Measurements from ENCODE around the gene SCAMP2.

Gene SCAMP2

DNA sequence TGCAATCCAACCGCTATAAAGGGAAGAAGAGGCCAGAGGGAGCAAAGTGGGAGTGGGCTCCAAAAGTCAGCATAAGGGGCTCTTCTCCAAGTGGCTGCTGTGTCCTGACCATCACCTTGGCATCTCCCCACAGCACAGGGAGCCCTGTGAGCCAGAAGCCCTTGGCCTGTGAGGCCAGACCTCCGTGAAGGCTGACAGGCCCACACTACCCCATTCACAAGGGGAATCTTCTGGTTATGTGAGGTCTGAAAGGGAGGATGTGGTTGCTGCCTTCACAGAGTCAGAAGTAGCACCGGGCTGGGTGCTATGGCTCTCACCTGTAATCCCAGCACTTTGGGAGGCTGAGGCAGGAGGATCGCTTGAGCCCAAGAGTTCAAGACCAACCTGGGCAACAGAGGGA, 27.6 kb downstream of the SCAMP2 start:
- Histone ChIP-seq H3K4me3 (ENCODE audit: low read length) (no peak overlapping the region), H2AFZ (ENCODE audit: low read depth, low read length) (no peak overlapping the region), H3K9me3 (ENCODE audit: low read length) (no peaks in the 10 kb centered on the region), H3K4me1 (ENCODE audit: insufficient read depth, low read length) (peaks cover 15% of the 10 kb centered on the region), H3K27me3 (ENCODE audit: insufficient read depth, low read length) (no peaks in the 10 kb centered on the region), H3K36me3 (ENCODE audit: insufficient read depth, low read length) (peaks cover 35% of the 10 kb centered on the region)

DNA sequence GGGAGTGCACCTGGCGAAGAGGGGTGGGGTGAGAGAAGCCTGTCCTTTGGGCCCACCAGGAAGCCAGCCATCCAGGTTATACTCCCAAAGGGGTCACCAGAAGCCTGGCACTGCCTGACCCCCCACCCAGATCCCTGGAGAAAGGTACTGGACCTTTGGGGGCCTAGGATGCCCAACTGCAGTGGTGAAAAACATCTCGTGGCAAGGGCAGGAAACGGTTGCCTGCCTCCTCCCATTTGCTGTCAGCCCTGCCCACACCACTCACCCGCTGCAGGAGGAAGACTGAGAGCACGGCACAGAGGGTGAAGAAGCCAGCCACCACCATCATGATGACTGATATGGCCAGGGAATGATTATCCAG, 28.0 kb downstream of the SCAMP2 start:
- Histone ChIP-seq H2AFZ (ENCODE audit: low read depth, low read length) (no peak overlapping the region), H3K36me3 (ENCODE audit: insufficient read depth, low read length) (peaks cover 34% of the 10 kb centered on the region), H3K4me3 (ENCODE audit: low read length) (no peak overlapping the region), H3K9me3 (ENCODE audit: low read length) (no peaks in the 10 kb centered on the region), H3K27me3 (ENCODE audit: insufficient read depth, low read length) (no peaks in the 10 kb centered on the region), H3K4me1 (ENCODE audit: insufficient read depth, low read length) (peaks cover 15% of the 10 kb centered on the region)

DNA sequence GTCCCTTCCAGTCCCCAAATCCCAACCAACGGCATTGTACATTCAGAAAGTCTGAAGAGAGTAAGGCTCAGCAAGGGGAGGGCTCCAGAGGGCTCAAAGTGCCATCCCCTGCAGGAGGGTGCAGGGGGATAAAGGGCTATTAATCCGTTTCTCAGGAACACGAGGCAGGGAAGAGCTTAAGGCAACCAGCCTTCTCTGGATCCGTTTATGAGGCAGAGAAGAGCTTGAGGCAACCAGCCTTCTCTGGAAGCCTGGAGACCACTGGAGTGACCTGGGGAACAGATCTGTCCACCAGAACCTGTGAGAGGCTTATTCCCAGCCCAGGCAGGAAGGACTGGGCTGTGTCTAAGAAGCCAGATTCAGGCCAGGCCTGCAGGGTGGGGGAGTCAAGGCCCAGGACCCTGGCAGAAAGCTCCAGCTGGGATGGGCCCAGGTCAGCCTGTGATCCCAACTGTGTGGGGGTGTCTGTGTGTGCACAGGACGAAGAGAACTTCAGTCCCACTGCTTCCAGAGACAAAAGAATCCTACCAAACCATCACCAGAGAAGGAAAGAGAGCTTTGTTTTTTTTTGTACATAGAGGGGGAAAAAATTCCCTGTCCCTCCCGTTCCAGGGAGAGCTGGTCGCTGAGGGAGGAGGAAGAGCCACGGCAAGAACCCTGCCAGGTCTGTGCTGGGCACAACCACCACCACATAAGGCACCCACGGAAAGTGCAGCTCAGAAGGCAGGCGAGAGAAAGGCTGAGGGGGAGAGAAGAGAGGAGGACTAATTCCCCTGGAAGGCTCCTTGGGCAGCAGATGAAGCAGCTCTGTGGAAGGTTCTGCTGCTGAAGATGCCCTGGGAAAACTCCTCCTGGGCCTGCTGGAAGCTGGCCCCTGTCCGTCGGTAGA, 28.6 kb downstream of the SCAMP2 start:
- H3K36me3 ChIP-seq (ENCODE audit: insufficient read depth, low read length), result peaks cover 28% of the 10 kb centered on the region
- H3K4me3 ChIP-seq (ENCODE audit: low read length), result no peak overlapping the region
- H3K4me1 ChIP-seq (ENCODE audit: insufficient read depth, low read length), result peaks cover 15% of the 10 kb centered on the region
- no peaks in the 10 kb centered on the region for H3K9me3 ChIP-seq (ENCODE audit: low read length)
- no peak overlapping the region for H2AFZ ChIP-seq (ENCODE audit: low read depth, low read length)
- H3K27me3 ChIP-seq (ENCODE audit: insufficient read depth, low read length), result no peaks in the 10 kb centered on the region

DNA sequence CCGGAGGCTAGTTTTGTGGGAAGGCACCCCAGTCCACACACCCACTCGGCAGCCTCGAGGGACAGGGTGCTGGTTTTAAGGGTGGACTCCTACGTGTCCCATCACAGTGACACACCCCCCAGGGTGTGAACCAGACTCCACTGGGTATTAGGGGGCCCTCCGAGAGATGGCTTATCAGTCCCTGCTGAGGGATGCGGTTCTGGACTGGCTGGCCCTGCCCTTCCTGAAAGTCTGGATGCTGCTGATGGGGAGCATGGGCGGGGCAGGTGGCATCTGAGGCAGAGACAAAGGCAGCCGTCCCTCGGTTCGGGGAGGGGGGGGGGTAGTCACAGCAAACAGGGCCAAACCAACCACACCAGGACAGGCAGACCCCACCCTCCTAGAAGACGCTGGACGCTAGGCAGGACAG, 29.3 kb downstream of the SCAMP2 start:
- Histone ChIP-seq H3K36me3 (ENCODE audit: insufficient read depth, low read length) (peaks cover 28% of the 10 kb centered on the region), H3K27me3 (ENCODE audit: insufficient read depth, low read length) (no peaks in the 10 kb centered on the region), H3K4me3 (ENCODE audit: low read length) (peak overlapping the region; percentile 67), H3K9me3 (ENCODE audit: low read length) (no peaks in the 10 kb centered on the region), H3K4me1 (ENCODE audit: insufficient read depth, low read length) (peaks cover 15% of the 10 kb centered on the region), H2AFZ (ENCODE audit: low read depth, low read length) (peak overlapping the region; percentile 95)

DNA sequence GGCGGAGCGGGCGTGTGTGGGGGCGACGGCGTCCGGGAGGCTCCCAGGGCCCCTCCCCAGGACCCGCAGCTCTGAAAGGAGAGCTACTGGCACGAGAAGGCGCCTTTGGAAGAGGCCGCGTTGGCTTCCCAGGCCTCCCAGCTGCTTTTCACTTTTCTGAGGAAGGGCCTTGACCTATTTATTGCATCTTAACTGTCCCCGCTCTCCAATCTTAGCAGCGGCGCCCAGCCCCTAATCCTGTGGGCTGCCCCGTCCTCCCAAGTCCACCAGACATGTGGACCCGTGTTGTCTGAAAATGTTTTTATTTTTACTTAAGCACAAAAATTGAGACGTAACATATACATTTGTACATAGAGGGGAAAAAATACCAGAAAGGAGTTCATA, 29.7 kb downstream of the SCAMP2 start:
- Histone ChIP-seq H3K36me3 (ENCODE audit: insufficient read depth, low read length) (peaks cover 23% of the 10 kb centered on the region), H3K9me3 (ENCODE audit: low read length) (no peaks in the 10 kb centered on the region), H3K4me3 (ENCODE audit: low read length) (peak overlapping the region; percentile 67), H3K27me3 (ENCODE audit: insufficient read depth, low read length) (no peaks in the 10 kb centered on the region), H3K4me1 (ENCODE audit: insufficient read depth, low read length) (peaks cover 15% of the 10 kb centered on the region), H2AFZ (ENCODE audit: low read depth, low read length) (peak overlapping the region; percentile 95)

- Histone ChIP-seq H3K27me3 (ENCODE audit: insufficient read depth, low read length) (no peaks in the 10 kb centered on the region), H3K36me3 (ENCODE audit: insufficient read depth, low read length) (peaks cover 18% of the 10 kb centered on the region), H3K4me3 (ENCODE audit: low read length) (peak within 1 kb of the TSS; percentile 67), H3K4me1 (ENCODE audit: insufficient read depth, low read length) (peaks cover 15% of the 10 kb centered on the region), H3K9me3 (ENCODE audit: low read length) (no peaks in the 10 kb centered on the region), H2AFZ (ENCODE audit: low read depth, low read length) (peak within 1 kb of the TSS; percentile 95)
Measured at GRCh38 chr15:74842581-74843444, 30.4 kb downstream of the SCAMP2 start, which contains the start of gene ULK3. ULK3 (minus strand) TSS chr15:74843156; CDS start chr15:74843105, 51 bp downstream.

DNA sequence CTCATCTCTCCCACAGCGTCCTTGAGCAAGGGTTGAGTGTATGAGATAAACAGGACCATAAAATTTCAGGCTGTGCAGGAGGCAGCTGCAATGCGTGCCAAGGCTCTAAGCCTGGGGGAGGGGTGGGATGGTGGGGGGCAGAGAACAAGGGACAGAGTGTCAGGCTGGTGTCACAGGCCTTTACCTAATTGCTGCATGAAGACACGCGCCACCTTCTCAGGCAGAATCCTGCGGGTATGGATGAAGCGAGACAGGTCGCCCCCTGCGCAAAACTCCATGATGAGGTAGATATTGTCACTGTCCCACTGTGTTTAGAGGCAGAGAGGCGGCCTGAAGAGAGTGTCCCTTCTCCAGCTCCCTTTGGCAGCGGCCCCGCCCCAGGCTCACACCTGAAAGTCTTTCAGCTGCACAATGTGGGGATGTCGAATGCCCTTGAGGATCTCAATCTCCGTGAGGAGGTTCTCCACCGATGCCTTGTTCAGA, 31.2 kb downstream of the SCAMP2 start:
- peaks cover 12% of the 10 kb centered on the region for H3K36me3 ChIP-seq (ENCODE audit: insufficient read depth, low read length)
- H2AFZ ChIP-seq (ENCODE audit: low read depth, low read length), result no peak overlapping the region
- H3K27me3 ChIP-seq (ENCODE audit: insufficient read depth, low read length), result no peaks in the 10 kb centered on the region
- H3K9me3 ChIP-seq (ENCODE audit: low read length), result no peaks in the 10 kb centered on the region
- peak overlapping the region; percentile 67 for H3K4me3 ChIP-seq (ENCODE audit: low read length)
- H3K4me1 ChIP-seq (ENCODE audit: insufficient read depth, low read length), result peaks cover 15% of the 10 kb centered on the region

DNA sequence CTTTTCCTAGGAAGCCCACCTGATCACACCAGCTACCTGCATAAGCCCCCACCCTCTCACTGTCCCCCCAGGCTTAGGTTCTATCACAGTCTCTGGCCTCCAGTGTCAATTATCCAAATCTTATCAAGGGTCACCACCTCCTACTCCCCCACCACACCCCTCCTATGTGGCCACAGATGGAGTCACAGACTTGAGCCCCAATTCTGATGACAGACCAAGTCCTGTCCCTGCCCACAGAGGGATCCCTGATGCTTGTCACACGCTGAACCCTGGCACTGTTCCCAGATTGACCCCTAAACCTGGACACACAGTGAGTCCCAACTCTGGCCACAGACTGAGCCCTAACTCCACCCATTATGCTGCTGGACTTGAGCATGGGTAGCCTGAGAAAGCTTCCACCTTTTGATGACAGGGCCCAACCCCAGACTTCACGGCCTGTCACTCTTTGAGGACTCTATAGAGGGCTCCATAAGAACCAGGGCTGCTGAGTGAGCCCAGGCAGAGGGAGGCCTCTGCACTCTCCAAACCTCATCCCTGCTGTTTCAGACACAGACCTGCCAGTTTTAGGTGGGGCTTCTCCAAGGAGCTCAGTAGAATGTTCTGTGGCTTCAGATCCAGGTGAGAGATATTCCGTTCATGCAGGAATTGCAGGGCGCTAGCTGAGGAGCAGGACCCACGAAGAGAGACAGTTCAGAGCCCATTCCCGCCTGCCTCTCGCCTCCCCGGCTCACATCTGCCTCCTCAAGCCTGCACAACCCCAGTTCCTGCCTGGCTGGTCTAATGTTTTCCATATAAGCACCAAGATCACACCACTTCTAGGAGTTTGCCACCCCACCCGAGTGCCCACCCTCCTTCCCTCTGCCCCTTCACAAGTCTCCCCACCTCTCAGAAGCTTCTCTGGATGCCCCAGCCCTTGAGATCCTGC, 32.1 kb downstream of the SCAMP2 start:
- no peak overlapping the region for H2AFZ ChIP-seq (ENCODE audit: low read depth, low read length)
- no peak overlapping the region for H3K4me3 ChIP-seq (ENCODE audit: low read length)
- H3K27me3 ChIP-seq (ENCODE audit: insufficient read depth, low read length), result no peaks in the 10 kb centered on the region
- no peaks in the 10 kb centered on the region for H3K9me3 ChIP-seq (ENCODE audit: low read length)
- H3K36me3 ChIP-seq (ENCODE audit: insufficient read depth, low read length), result peaks cover 12% of the 10 kb centered on the region
- peaks cover 15% of the 10 kb centered on the region for H3K4me1 ChIP-seq (ENCODE audit: insufficient read depth, low read length)

DNA sequence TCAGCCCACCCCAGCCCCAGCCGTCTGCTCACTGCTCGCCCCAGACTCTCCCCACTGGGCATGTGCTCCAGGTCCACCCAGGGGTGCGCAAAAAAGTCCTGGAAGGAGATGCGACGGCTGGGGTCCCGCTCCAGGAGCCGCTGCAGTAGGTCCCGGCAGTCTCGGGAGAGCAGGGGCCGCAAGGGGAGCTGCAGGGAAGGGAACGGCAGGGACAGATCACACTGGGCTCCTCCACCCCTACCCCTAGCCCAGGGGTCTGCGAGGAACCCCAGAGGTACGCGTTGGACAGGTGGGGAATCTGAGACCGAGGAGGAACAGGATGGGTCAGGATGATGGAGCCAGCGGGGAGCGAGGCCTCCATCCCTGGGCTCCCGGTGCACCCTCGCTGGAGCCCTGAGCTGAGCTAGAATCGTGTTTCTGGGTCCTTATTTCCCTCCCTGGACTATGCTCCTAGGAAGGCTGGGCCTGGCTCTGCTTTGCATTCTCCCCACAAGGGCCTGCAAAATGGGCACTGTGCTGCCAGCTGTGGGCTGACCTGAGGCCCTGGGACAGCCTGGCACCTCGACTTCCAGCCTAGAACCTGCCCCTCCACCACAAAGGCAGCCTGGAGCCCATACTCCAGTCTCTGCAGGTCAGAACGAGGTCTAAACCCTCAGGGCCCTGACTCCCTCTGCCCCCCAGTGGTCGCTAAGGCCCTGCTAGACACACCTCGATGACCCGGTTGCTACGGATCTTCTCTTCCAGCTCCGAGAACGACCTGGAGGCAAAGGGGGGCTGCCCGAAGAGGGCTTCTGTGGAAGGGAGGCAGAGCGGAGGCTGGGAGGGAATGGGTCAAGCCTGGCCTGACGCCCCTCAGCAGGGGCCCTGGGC, 33.4 kb downstream of the SCAMP2 start:
- peaks cover 13% of the 10 kb centered on the region for H3K36me3 ChIP-seq (ENCODE audit: insufficient read depth, low read length)
- H3K27me3 ChIP-seq (ENCODE audit: insufficient read depth, low read length), result no peaks in the 10 kb centered on the region
- no peak overlapping the region for H3K4me3 ChIP-seq (ENCODE audit: low read length)
- peaks cover 15% of the 10 kb centered on the region for H3K4me1 ChIP-seq (ENCODE audit: insufficient read depth, low read length)
- no peaks in the 10 kb centered on the region for H3K9me3 ChIP-seq (ENCODE audit: low read length)
- H2AFZ ChIP-seq (ENCODE audit: low read depth, low read length), result no peak overlapping the region

DNA sequence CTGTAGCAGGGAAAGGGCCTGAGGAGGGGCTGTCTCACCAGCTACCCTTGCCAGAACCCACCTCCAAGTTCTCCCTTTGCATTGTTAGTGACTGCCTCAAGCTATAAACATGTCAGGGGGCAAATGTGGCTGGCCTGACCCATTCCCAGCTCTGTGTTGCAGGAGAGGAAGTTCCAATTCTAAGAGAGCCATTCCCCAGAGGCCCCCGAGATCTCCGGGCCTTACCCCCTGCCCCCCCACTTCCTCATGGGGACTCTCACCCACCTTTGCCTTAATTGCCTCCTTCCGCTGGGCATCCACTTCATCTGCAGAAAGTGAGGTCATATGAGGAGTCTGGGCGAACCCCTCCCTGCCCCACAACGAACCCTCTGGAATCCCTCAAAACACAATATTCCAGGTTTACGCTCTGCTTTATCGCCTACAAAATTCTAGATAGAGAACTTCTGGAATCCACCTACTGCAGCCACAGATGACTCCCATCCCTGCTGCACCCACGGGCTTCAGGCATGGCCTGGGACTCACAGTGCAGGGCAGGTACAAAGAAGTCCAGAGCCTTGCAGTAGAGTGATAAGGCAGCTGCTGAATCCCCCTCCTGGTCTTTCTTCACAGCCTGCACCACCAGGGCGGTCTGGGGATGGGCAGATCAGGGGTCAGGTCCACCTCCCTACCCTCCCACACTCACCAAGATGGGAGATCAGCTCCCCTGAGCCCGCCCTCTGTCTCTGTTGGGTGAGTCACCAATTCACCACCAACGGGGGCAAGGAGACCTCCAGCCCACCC, 34.2 kb downstream of the SCAMP2 start:
- Histone ChIP-seq H3K4me1 (ENCODE audit: insufficient read depth, low read length) (peaks cover 15% of the 10 kb centered on the region), H3K27me3 (ENCODE audit: insufficient read depth, low read length) (no peaks in the 10 kb centered on the region), H3K4me3 (ENCODE audit: low read length) (no peak overlapping the region), H2AFZ (ENCODE audit: low read depth, low read length) (no peak overlapping the region), H3K36me3 (ENCODE audit: insufficient read depth, low read length) (peaks cover 11% of the 10 kb centered on the region), H3K9me3 (ENCODE audit: low read length) (no peaks in the 10 kb centered on the region)

DNA sequence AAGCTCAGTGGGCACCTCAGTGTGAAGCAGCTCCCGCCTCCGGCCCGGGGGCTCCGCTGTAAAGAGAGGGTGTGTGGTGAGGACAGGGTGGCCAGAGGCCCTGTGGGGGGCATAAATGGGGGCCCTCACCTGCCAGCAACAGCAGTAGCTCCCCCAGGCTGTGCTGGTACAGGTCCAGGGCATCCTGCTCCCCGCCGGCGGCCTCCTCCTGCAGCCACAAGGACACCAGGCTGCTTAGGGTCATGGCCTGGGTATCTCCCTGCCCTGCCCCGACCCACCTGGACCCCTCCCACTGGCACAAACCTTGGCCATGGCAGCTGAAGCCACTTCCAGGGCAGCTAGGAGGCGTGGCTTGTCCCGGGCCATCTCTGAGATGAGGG, 35.0 kb downstream of the SCAMP2 start:
- H3K9me3 ChIP-seq (ENCODE audit: low read length), result no peaks in the 10 kb centered on the region
- H3K4me1 ChIP-seq (ENCODE audit: insufficient read depth, low read length), result peaks cover 8% of the 10 kb centered on the region
- peaks cover 11% of the 10 kb centered on the region for H3K36me3 ChIP-seq (ENCODE audit: insufficient read depth, low read length)
- H3K27me3 ChIP-seq (ENCODE audit: insufficient read depth, low read length), result no peaks in the 10 kb centered on the region
- H3K4me3 ChIP-seq (ENCODE audit: low read length), result no peak overlapping the region
- no peak overlapping the region for H2AFZ ChIP-seq (ENCODE audit: low read depth, low read length)

Measured in neuron (in vitro differentiated cells).